Panc1 (cell line): ENCODE data around the gene APEH. TPM values are rescaled to one million over a fixed set of nuclear protein-coding genes. Genes with fewer than 3 reads are reported as not detected.

Source experiments
- ATAC-seq: fragments of 200-7000 bp; cut with Tn5 transposase; 2 replicates; pipeline ENCODE4 v1.9.1; 2020; ENCODE audit warnings: mild to moderate bottlenecking, moderate library complexity
- BruUV-seq: library from RNA; stranded (reverse); fragments of 400-500 nt; replicated peaks from 2 replicates; lab custom pipeline; 2021; lab: Mats Ljungman, UMichigan
- CTCF ChIA-PET: fragments of 300-600 bp; sonication (Branson Sonifier 250); formaldehyde crosslinking; loops from one replicate; lab custom pipeline; 2022; ENCODE audit warnings: antibody characterized with exemption; lab: Charles Lee
- POLR2A ChIA-PET: fragments of 300-600 bp; sonication (Branson Sonifier 250); formaldehyde crosslinking; loops from one replicate; lab custom pipeline; 2022; ENCODE audit warnings: antibody characterized with exemption; lab: Charles Lee
- DNase-seq: peaks from one replicate; pipeline ENCODE4 v3.0.0-alpha.2; 2010; ENCODE audit warnings: low read depth, low spot score
- H3K27ac ChIP-seq: 2 replicates; pipeline ENCODE4 v1.5.1; 2011; ENCODE audit warnings: mild to moderate bottlenecking, low read length, inconsistent platforms
- H3K27me3 ChIP-seq: fragments of 200-500 bp; sonication (Bioruptor generic); 2 replicates; pipeline ENCODE4 v1.6.0; 2014; ENCODE audit warnings: low read length, inconsistent platforms; ENCODE audit not compliant: control insufficient read depth, insufficient read depth
- H3K36me3 ChIP-seq: fragments of 200-500 bp; sonication (Bioruptor generic); 2 replicates; pipeline ENCODE4 v1.5.1; 2014; ENCODE audit warnings: inconsistent platforms, mild to moderate bottlenecking, low read length, moderate library complexity; ENCODE audit not compliant: control insufficient read depth, insufficient read depth
- H3K4me1 ChIP-seq: 2 replicates; pipeline ENCODE4 v1.5.1; 2011; ENCODE audit warnings: inconsistent platforms, mild to moderate bottlenecking, low read length, moderate library complexity; ENCODE audit not compliant: control insufficient read depth, insufficient read depth
- H3K4me3 ChIP-seq, 2 experiments: 2 replicates each; pipeline ENCODE4 v1.5.1; 2011 to 2012; ENCODE audit warnings: low read depth in 2 of 2, low read length in 2 of 2, mild to moderate bottlenecking in 2 of 2, inconsistent platforms in 1 of 2, moderate library complexity in 1 of 2
- H3K9me3 ChIP-seq: fragments of 200-500 bp; sonication (Bioruptor generic); 2 replicates; pipeline ENCODE4 v1.5.1; 2014; ENCODE audit warnings: low read depth, mild to moderate bottlenecking, inconsistent platforms, low read length, moderate library complexity; ENCODE audit not compliant: control insufficient read depth, insufficient read depth
- CTCF ChIP-seq: fragments of 450-650 bp; IDR thresholded peaks from 2 replicates; pipeline ENCODE4 v1.5.1; 2017; ENCODE audit warnings: mild to moderate bottlenecking
- POLR2AphosphoS5 ChIP-seq: IDR thresholded peaks from 2 replicates; pipeline ENCODE4 v1.6.1; 2012; ENCODE audit warnings: mild to moderate bottlenecking, low read depth, low read length, moderate library complexity
- REST ChIP-seq, 2 experiments: IDR thresholded peaks; 2 replicates each; pipeline ENCODE4 v1.6.1; 2011 to 2012; ENCODE audit warnings: low read depth in 2 of 2, control low read depth in 1 of 2, low read length in 1 of 2, mild to moderate bottlenecking in 1 of 2, moderate library complexity in 1 of 2; ENCODE audit not compliant: insufficient read depth in 1 of 2
- SIN3A ChIP-seq: IDR thresholded peaks from 2 replicates; pipeline ENCODE4 v1.6.1; 2012; ENCODE audit warnings: low read depth, mild to moderate bottlenecking, low read length, moderate library complexity, borderline replicate concordance; ENCODE audit not compliant: insufficient read depth
- TCF7L2 ChIP-seq: IDR thresholded peaks from 2 replicates; pipeline ENCODE4 v1.6.1; 2011; ENCODE audit warnings: mild to moderate bottlenecking, low read depth, low read length, inconsistent platforms
- in situ Hi-C: cut with HindIII; loops from 2 replicates; pipeline ENCODE4 v1.10.0; 2016; ENCODE audit warnings: low sequenced_read_pairs, low pct_unique_long_range_greater_than_20kb
- intact Hi-C: fragments of 100-400 bp; cut with micrococcal nuclease; formaldehyde crosslinking; loops from one replicate; pipeline ENCODE4 v1.10.0; 2022; ENCODE audit not compliant: unreplicated experiment
- total RNA-seq: library from RNA; stranded (reverse); gene quantifications from one replicate; pipeline ENCODE4 v1.2.1, GENCODE V29; 2021; ENCODE audit not compliant: unreplicated experiment

APEH gene
- total RNA-seq, 1 experiment from 2014 or later, result 131 TPM

GRCh38 chr3:49654176-49654825 is 19.9 kb upstream of the APEH start:
- CTCF ChIA-PET, result no interaction called here
- intact Hi-C loops (no loop called here), in situ Hi-C loops (no loop called here)
- H3K4me3 ChIP-seq, result no peak overlapping the region
- no peaks in the 10 kb centered on the region for H3K36me3 ChIP-seq
- no peaks in the 10 kb centered on the region for H3K27me3 ChIP-seq
- no peak for TF ChIP-seq REST (IDR thresholded peaks at IDR 0.05; ENCODE audit: insufficient read depth in 1 of 2, low read depth in 2 of 2, low read length in 1 of 2)
- no peak for TF ChIP-seq SIN3A
- TF ChIP-seq TCF7L2, result no peak
- TF ChIP-seq CTCF, result no peak
- no peak for TF ChIP-seq POLR2AphosphoS5
- BruUV-seq, result no TSS peak
- no peaks in the 10 kb centered on the region for H3K4me1 ChIP-seq
- no peak overlapping the region for H3K27ac ChIP-seq
- no peak for ATAC-seq
- H3K9me3 ChIP-seq, result no peaks in the 10 kb centered on the region
- POLR2A ChIA-PET, result no interaction called here
- no peak for DNase-seq

GRCh38 chr3:49654955-49655556 is 19.1 kb upstream of the APEH start:
- no peak for ATAC-seq
- CTCF ChIA-PET, result no interaction called here
- TF ChIP-seq TCF7L2 (no peak), SIN3A (no peak)
- POLR2A ChIA-PET, result no interaction called here
- Histone ChIP-seq H3K27me3 (no peaks in the 10 kb centered on the region), H3K4me3 (no peak overlapping the region), H3K4me1 (no peaks in the 10 kb centered on the region), H3K9me3 (no peaks in the 10 kb centered on the region), H3K36me3 (no peaks in the 10 kb centered on the region), H3K27ac (no peak overlapping the region)
- intact Hi-C loops (no loop called here), in situ Hi-C loops (no loop called here)
- no TSS peak for BruUV-seq
- no peak for DNase-seq

- BruUV-seq, result no TSS peak
- intact Hi-C loops, result no loop called here
- no peak for TF ChIP-seq SIN3A
- no peak for TF ChIP-seq POLR2AphosphoS5
- TF ChIP-seq CTCF, result no peak
- TF ChIP-seq REST (IDR thresholded peaks at IDR 0.05; ENCODE audit: insufficient read depth in 1 of 2, low read depth in 2 of 2, low read length in 1 of 2), result no peak
- Histone ChIP-seq H3K9me3 (no peaks in the 10 kb centered on the region), H3K27ac (no peak overlapping the region), H3K36me3 (no peaks in the 10 kb centered on the region), H3K4me1 (no peaks in the 10 kb centered on the region), H3K27me3 (no peaks in the 10 kb centered on the region), H3K4me3 (no peak overlapping the region)
- ChIA-PET POLR2A (no interaction called here), CTCF (no interaction called here)
- no peak for DNase-seq
- in situ Hi-C loops, result no loop called here
- ATAC-seq, result no peak
Observed at GRCh38 chr3:49655731-49656285, 18.3 kb upstream of the APEH start.
